ENCODE results near the gene ARGFX.
"Not testable (repeated sequence)": the region's sequence is repeated elsewhere in the genome, so short reads cannot be mapped to it uniquely, and the experiment has no call there.

The ARGFX gene

DNA sequence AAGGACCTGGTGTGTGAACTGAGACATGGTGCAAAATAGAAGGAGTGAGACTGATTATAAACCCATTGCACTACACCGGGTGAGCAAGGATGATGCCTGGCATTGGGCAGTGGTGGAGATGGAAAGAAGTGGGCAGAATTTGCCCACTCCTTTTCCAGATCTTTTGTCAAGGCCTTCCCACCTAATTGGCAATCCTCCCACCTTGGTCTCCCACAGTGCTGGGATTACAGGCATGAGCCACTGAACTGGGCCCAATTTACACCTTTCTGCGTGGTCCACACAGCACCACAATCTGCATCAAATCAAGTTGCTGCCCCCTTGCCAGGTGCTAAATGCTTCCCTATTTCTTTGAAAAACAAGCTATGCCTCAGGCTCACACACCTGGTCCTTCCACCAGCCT, 30.8 kb downstream of the ARGFX start:
- no peaks in the 10 kb centered on the region for H4K20me1 ChIP-seq
- H3K4me1 ChIP-seq, result no peaks in the 10 kb centered on the region
- H3K27ac ChIP-seq, result no peak overlapping the region
- H3K4me3 ChIP-seq, result no peak overlapping the region
- no peaks in the 10 kb centered on the region for H3K36me3 ChIP-seq
- TF ChIP-seq Cebpa-rat (IDR thresholded peaks at IDR 0.05), result no peak
- H3K9me3 ChIP-seq, result no peaks in the 10 kb centered on the region
- H3K4me2 ChIP-seq, result no peak overlapping the region
- no peak overlapping the region for H3K9ac ChIP-seq
- no peaks in the 10 kb centered on the region for H3K27me3 ChIP-seq

- not testable (repeated sequence) for H3K4me3 ChIP-seq, H3K36me3 ChIP-seq, H3K9ac ChIP-seq, H3K27ac ChIP-seq, H3K27me3 ChIP-seq, H4K20me1 ChIP-seq, H3K9me3 ChIP-seq, H3K4me2 ChIP-seq, H3K4me1 ChIP-seq
These were observed 32.2 kb downstream of the ARGFX start for GRCh38 chr3:121599900-121600299.

GRCh38 chr3:121601212-121601812, 33.6 kb downstream of the ARGFX start:
- Histone ChIP-seq H3K36me3 (no peaks in the 10 kb centered on the region), H3K27me3 (no peaks in the 10 kb centered on the region), H3K4me3 (no peak overlapping the region), H4K20me1 (no peaks in the 10 kb centered on the region), H3K4me1 (no peaks in the 10 kb centered on the region), H3K9me3 (no peaks in the 10 kb centered on the region), H3K9ac (no peak overlapping the region), H3K27ac (no peak overlapping the region), H3K4me2 (no peak overlapping the region)
- no peak for TF ChIP-seq Cebpa-rat (IDR thresholded peaks at IDR 0.05)

DNA sequence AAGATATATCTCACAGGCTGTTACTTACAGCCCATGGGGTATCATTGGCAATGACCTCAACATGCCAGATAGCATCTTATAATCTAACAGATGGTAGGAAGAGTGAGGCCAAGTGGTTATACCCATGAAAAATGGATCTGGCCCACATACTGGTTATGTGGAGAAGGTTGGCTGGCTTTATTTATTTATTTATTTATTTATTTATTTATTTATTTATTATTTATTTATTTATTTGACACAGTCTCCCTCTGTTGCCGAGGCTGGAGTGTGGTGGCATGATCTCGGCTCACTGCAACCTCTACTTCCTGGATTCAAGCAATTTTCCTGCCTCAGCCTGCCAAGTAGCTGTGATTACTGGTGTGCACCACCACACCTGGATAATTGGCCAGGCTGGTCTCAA, 37.0 kb downstream of the ARGFX start:
- no peak overlapping the region for H3K9ac ChIP-seq
- H3K4me1 ChIP-seq, result no peaks in the 10 kb centered on the region
- H3K4me3 ChIP-seq, result no peak overlapping the region
- no peak overlapping the region for H3K4me2 ChIP-seq
- no peaks in the 10 kb centered on the region for H3K9me3 ChIP-seq
- H3K27me3 ChIP-seq, result no peaks in the 10 kb centered on the region
- H3K27ac ChIP-seq, result no peak overlapping the region
- no peaks in the 10 kb centered on the region for H4K20me1 ChIP-seq
- TF ChIP-seq Cebpa-rat (IDR thresholded peaks at IDR 0.05), result no peak
- H3K36me3 ChIP-seq, result no peaks in the 10 kb centered on the region

DNA sequence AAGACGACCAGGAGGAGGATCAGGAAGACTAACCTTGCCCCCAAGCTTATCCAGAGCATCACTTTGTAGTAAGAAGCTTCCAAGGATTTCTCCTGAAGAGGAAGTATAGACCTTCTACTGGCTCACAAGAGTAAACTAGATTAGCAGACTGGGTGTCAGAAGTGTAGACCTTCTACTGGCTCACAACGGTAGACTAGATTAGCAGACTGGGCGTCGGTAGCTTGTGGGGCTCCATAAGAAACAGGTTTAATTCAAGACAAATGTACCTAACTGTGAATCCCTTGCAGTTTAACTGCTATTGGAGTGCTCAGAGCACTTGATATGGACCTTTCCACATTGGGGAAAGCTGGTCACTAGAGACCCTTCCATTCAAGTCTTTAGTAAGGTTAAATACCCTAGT, 38.4 kb downstream of the ARGFX start:
- no peaks in the 10 kb centered on the region for H3K27me3 ChIP-seq
- TF ChIP-seq Cebpa-rat (IDR thresholded peaks at IDR 0.05), result no peak
- no peaks in the 10 kb centered on the region for H3K36me3 ChIP-seq

More for the DNA sequence above, 38.4 kb downstream of the ARGFX start:
- Histone ChIP-seq H3K4me2 (no peak overlapping the region), H3K4me1 (no peaks in the 10 kb centered on the region), H3K9ac (no peak overlapping the region), H3K4me3 (no peak overlapping the region), H3K9me3 (no peaks in the 10 kb centered on the region), H4K20me1 (no peaks in the 10 kb centered on the region), H3K27ac (no peak overlapping the region)

Data from BLaER1 (cell line).